ENCODE results near the gene CA5A.
"Not testable (repeated sequence)": the region's sequence is repeated elsewhere in the genome, so short reads cannot be mapped to it uniquely, and the experiment has no call there.

CA5A gene

GRCh38 chr16:87919681-87919994 is 16.7 kb downstream of the CA5A start:
- no peak for DNase-seq

- DNase-seq, result no peak
These were observed 17.3 kb downstream of the CA5A start for GRCh38 chr16:87918866-87919680.

DNA sequence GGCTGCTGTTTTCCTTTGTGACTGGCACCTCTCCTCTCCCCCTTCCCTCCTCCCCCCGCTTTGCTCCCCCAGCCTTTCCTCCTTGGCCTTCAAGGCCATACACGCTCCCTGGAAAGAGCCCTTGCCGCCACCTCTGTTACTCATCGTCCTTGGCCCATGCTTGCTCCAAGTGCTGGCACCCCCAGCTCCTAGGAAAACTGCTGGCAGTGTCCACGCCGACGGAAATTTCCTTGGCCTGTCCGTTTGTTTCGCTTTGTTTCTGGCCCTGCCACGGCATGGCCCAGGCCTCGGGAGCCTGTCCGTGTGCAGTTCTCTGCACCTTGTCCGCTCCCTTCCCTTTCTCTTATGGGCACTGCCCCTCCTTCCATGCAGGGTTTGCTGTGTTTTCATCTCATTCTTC is 18.0 kb downstream of the CA5A start:
- DNase-seq, result no peak

DNA sequence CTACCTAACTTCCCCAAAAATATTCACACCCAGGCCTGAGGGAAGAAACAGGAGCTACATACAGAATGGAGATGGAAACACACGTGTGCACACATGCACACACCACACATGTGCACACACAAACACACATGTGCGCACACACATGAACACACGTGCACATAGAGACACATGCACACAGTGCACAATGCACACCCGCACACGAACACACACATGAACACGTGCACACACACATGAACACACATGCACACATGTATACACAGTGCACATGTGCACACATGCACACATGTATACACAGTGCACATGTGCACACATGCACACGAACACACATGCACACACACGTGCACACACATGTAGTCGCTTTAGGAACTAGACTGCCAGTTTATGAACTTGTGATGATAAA is 18.8 kb downstream of the CA5A start:
- DNase-seq, result no peak

GRCh38 chr16:87914812-87915211 is 21.5 kb downstream of the CA5A start:
- no peak for DNase-seq

DNA sequence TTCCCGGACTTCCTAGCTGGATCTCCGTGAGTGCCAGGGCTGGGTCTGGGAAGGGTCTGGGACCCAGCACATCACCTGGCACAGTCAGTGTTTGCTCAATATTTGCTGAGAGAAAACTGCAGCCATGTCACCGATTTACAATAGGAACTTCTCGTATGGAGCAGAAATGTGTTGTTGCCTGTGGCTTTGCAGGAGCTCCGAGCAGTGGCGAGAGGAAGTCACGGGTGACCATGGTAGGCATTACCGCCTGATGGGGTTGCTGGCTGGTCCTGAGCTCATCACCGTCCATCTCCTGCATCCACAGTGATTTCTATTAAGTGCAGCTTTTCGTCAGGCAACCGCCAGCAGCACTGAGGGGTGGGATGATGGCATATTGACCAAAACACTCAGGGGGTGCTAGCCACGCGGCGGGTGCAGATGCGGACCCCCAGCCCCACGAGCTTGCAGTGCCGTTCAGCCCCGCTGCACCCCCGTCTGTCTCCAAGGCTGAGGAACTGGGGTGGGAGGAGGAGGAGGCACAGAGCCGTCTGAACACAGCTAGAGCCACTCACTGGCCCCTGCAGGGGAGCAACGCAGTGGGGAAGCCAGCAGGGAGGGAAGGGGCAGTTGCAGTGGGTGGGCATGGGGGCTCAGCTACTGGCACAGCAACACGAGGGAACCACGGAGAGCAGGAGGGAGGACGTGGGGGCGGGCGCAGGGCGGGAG is 22.2 kb downstream of the CA5A start:
- DNase-seq, result not testable (repeated sequence)

- DNase-seq, result not testable (repeated sequence)
These were observed 23.6 kb downstream of the CA5A start for GRCh38 chr16:87912691-87913090.

GRCh38 chr16:87911106-87911763 is 25.1 kb downstream of the CA5A start:
- not testable (repeated sequence) for DNase-seq

DNA sequence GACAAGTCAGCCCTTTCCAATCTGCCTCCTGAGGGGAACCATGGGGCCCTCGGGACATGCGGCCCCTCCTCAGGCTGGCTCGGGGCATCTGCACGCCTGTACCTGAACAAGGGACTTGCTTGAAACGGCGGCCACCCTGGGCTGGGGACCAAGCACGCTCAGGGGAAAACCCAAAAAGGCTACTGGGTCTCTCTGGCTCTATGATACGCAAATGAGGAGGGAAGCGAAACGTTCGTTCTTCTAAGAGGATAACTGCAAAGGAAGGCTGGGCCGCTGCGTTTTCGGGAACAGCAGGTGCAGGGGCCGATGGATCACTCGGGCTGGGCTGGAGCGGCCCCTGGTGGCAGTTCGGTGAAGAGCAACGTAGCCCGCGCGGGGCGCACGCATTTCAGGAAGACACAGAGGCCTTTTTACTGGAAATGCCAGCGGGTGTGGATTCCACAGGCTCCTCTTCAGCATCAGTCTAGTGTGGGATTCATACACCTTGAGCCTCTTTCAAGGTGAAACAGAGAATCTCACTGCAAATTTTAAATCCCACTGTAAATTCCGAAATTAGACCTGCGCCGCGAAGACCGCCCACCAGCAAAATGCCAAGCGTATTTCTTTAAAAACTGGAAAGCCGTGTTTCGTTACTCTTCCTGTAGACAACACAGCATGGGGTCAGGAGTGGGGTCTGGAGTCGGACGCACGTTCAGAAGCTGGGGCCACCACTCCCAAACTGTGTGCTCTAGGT is 27.0 kb downstream of the CA5A start:
- peak; percentile 93 for DNase-seq

DNA sequence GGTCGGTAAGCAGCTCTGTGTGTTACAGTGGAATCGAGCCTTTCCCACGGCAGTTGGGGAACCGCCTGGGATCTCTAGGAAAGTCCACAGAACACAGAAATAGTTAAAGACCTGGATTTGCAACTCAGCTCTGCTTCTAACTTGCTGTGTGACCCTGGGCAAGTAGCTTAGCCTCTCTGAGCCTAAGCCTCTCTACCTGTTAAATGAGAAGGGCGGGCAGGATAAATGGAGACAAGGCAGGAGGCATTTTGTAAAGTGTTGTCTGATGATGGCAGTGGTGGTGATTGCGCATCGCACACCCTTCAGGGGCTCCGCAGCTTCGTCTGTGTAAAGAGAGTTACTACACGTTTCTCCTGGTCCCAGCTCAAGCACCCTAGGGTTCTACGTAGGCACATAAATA is 28.2 kb downstream of the CA5A start:
- not testable (repeated sequence) for DNase-seq

GRCh38 chr16:87905521-87905920 is 30.8 kb downstream of the CA5A start:
- not testable (repeated sequence) for DNase-seq

DNA sequence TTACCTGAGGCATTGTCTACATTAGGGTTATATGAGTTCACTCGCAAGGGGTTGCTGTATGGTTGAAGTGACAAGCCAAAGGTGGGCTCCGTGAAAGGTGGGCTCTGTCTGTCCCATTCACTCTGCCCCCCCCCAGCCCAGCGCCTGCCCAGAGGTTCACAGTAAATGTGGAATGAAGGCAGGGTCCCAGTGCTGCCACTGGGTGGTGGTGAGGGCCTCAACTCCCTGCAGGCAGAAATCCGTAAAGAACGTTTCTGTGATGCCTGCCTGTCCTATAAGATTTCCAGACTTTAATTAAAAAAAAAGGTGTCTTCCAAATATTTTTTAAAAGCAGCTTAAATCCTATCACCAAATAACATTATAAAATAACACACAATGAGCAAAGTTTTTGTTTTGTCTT is 31.4 kb downstream of the CA5A start:
- DNase-seq, result not testable (repeated sequence)

GRCh38 chr16:87900489-87900888 is 35.8 kb downstream of the CA5A start:
- DNase-seq, result not testable (repeated sequence)

DNA sequence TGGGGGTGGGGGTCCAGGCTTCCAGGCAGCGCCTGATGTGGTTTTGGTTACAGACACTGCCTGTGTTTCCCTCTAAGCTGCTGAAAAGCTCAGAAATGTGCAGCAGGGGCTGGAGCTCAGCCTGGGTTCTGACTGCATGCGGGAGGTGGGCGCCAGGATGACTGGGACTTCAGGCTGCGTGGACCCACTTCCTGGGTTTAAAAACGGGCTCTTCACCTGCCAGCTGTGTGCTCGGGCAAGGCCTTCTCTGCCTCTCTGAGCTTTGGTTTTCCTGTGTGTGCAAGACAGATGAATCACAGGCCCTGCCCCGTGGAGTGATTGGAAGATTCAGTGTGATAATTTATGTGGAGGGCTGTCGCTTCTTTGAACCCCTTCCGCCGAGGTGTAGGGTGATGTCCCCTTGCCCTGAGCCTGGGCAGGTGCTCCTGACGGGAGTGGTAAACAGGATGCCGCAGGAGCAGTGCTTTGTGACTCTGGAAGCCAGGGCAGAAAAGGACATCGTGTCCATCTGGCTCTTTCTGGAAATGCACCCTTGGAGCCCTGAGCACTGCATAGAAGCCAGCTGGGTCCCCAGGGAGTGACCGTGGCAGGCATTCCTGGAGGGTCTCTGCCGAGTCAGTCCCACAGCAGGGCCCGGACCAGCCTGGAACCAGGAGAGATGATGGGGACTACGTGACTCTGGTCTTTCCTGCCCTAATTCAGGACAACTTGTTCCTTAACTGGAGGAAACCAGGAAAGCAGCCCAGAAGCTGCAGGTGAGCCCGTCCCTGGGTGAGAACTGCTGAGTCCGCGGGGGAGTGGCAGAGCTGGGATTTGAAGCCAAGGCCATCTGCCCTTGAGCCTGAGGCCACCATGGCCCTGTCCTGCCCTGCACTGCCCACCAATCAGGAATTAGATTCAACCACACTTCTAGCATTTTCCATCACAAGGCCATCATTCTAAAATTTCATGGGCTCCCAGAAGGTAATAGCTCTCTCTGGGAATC is 38.5 kb downstream of the CA5A start:
- DNase-seq, result peak; percentile 76

DNA sequence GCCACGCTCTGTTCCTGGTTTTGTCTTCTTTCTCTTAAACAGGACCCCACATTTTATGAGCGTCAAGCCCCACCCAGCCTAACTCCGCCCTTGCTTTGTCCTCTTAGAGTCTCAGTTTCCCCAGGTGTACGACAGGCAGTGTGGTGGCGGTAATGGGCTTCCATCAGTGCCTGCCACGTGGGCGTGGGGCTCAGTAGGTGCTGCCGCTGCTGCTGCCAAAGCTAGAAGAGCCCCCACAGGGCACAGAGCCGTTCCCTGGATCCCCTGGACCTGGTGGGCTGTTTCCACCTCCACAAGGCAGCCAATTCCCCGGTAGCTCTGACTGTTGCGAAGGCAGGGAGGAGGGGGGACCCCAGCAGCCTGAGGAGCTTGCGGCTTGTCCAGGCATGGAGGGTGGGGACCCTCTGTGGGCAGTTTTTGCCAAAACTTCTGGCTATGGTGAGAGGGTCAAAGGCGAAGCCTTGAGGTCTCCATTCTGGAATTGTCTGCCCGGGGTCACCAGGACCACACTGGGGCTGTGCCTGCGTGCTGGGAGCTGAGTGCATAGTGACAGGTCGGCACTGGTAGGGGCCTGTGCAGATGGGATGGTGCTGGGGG is 39.3 kb downstream of the CA5A start:
- not testable (repeated sequence) for DNase-seq

DNA sequence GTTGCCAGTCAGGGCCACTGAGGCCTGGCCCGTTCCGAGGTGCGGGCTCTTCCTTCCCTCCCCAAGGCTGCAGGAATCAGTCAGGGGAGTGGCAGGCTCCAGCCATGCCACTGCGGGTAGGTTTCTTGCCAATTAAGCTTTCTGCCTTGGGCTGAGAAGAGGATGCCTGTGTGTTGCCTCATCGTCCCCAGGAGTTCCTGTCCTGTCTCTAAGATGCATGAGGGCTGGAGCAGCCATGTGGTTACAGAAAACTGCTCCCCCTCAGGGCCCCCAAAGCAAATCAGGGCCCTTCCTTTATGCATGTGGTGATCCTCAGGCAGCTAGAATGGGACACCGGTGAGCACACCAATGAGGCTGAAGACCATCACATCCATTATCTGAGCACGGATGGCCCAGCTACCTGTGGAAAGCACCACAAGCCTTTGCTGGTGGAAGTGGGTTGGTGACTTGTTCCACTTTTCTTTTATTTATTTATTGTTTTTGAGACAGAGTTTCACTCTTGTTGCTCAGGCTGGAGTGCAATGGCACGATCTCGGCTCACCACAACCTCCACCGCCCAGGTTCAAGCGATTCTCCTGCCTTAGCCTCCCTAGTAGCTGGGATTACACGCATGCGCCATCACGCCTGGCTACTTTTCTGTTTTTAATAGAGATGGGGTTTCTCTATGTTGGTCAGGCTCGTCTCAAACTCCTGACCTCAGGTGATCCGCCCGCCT is 40.0 kb downstream of the CA5A start:
- peak; percentile 33 for DNase-seq

- DNase-seq, result peak; percentile 92
These were observed 40.6 kb downstream of the CA5A start for GRCh38 chr16:87895641-87896141.

GRCh38 chr16:87894005-87894404 is 42.3 kb downstream of the CA5A start:
- DNase-seq, result not testable (repeated sequence)

- no peak for DNase-seq
These were observed 44.6 kb downstream of the CA5A start for GRCh38 chr16:87891764-87892163.

GRCh38 chr16:87889762-87890161 is 46.6 kb downstream of the CA5A start:
- peak; percentile 72 for DNase-seq

DNA sequence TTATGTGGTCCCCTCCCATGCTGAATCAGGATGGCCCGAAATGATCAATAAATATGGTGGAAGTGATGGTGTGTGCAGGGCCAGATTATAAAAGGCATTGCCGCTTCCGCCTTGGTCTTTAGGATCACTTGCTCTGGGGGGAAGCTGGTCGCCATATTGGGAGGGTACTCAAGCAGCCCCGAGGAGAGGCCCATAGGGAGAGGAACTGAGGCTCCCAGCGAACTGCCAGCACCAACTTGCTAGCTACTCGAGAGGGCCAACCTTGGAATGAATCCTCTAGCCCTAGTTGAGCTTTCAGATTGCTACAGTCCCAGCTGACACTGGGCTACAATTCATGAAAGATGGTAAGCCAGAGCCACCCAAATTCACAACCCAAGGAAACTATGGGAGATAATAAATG is 48.0 kb downstream of the CA5A start:
- not testable (repeated sequence) for DNase-seq

Measured in activated CD4-positive, alpha-beta T cell treated with anti-CD3 and anti-CD28 coated beads for 48 hours (primary cell).